ENCODE data around the gene BTF3.
A peak's percentile ranks its signal among the peaks of the same experiment; 100 is the strongest.
"Not testable (repeated sequence)": the region's sequence is repeated elsewhere in the genome, so short reads cannot be mapped to it uniquely, and the experiment has no call there.

Gene BTF3

DNA sequence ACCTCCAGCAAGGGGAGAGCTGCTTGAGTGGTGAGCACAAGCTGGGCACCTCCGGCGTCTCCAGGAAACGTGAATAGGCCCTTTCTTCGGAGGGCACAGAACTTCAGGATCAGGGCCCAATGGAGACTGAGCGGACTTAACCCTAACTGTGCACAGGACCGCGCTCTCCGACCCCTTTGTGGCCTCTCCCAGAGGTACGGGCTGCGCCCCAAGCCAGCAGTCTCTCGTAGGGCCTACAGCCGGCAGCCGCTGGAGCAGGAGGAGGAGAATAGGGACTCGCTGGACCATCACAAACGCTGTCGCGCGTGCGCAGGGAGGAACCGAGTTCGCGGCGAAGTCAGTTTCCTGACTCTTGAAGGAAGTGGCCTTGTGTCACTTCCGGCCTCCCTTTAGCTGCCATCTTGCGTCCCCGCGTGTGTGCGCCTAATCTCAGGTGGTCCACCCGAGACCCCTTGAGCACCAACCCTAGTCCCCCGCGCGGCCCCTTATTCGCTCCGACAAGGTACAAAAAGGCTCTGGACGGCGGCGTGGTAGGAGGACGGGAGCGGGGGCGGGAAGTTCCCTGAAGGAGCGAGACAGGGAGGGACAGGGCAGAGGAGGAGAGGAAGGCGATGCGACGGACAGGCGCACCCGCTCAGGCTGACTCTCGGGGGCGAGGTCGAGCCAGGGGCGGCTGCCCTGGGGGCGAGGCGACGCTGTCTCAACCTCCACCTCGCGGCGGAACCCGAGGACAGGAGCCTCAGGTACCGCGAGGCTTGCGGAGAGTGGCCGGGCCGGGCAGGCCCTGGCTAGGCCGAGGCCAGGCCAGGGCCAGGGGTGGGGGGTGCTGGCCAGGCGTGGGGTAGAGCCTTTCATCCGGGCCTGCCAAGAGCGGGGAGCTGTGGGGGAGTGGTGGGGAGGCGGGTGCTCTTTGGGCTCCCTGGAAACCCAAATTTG lies at the start of gene BTF3:
Gene BTF3, plus strand, starts transcription at position 386 of the 936 bp plus-strand sequence. Its CDS starts 226 bp downstream, at position 612.
- peak within 1 kb of the TSS; percentile 93 for H3K4me3 ChIP-seq (ENCODE audit: low read length)
- H3K27ac ChIP-seq (ENCODE audit: low read depth, low read length) = peak within 1 kb of the TSS; percentile 94
- no peaks in the 10 kb centered on the region for H3K27me3 ChIP-seq (ENCODE audit: control insufficient read depth, insufficient read depth, low read length)
- H3K36me3 ChIP-seq (ENCODE audit: control insufficient read depth, insufficient read depth, low read length) = no peaks in the 10 kb centered on the region
- peaks cover 11% of the 10 kb centered on the region for H3K4me1 ChIP-seq (ENCODE audit: control insufficient read depth, insufficient read depth, low read length)
- H3K9ac ChIP-seq (ENCODE audit: low read length) = peak within 1 kb of the TSS; percentile 99

DNA sequence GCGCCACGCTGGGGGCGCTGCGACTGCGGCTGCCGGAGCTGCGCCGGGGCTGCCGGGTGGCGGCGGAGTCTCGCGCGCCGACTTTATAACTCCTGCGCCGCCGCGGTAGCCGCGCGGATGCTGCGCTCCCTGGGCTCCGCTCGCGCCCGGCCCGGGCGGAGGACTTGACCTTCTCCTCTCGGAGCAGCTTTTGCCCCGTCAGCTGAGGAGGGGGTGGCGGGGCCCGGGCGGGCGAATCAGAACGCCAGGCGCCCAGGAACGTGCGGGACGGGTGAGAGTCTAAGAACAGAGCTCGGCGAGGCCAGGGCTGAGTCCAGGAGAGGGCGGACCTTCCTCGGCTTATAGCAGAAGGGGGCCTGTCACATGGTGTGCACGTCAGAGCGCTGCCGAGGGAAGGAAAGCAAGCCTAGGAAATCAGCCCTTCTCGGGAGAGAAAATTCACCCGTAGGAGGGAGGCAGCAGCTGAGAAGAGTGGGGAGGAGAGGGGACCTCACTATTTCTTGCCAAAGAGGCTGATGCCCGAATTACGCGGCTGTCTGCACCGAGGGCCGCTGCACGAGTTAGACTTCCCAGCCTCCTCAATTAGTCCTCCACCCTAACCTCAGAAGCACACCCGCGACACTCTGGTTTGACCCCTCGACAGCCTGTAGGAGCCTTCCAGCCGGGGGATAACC lies 49.6 kb upstream of the BTF3 start, which contains the start of gene FOXD1:
Gene FOXD1, minus strand, starts transcription at position 315 of the 674 bp plus-strand sequence. CDS start 415 bp downstream, outside the sequence.
- H3K9ac ChIP-seq (ENCODE audit: low read length) = no peak within 1 kb of the TSS
- H3K27ac ChIP-seq (ENCODE audit: low read depth, low read length) = no peak within 1 kb of the TSS
- H3K27me3 ChIP-seq (ENCODE audit: control insufficient read depth, insufficient read depth, low read length) = peaks cover 66% of the 10 kb centered on the region
- peaks cover 3% of the 10 kb centered on the region for H3K4me1 ChIP-seq (ENCODE audit: control insufficient read depth, insufficient read depth, low read length)
- H3K36me3 ChIP-seq (ENCODE audit: control insufficient read depth, insufficient read depth, low read length) = no peaks in the 10 kb centered on the region
- H3K4me3 ChIP-seq (ENCODE audit: low read length) = peak within 1 kb of the TSS; percentile 58

DNA sequence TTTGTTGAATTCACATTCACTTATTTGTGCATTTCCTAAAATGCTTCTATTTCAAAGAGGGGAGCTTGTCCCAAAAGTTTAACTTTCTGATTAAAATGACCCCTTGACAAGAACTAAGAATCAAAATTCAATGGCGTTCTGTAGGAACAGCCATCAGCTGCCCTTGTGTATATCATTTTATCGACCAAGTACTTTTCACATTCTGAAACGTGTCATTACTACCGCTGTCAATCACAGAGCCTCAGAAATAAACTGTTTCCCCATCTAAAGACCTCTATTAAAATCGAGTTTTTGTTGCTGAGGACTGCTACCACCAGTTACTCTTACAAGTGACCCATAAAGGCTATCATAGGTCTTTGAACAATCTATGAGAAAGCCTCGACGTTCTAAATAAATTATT lies 48.1 kb upstream of the BTF3 start:
- peaks cover 51% of the 10 kb centered on the region for H3K27me3 ChIP-seq (ENCODE audit: control insufficient read depth, insufficient read depth, low read length)
- no peaks in the 10 kb centered on the region for H3K36me3 ChIP-seq (ENCODE audit: control insufficient read depth, insufficient read depth, low read length)

DNA sequence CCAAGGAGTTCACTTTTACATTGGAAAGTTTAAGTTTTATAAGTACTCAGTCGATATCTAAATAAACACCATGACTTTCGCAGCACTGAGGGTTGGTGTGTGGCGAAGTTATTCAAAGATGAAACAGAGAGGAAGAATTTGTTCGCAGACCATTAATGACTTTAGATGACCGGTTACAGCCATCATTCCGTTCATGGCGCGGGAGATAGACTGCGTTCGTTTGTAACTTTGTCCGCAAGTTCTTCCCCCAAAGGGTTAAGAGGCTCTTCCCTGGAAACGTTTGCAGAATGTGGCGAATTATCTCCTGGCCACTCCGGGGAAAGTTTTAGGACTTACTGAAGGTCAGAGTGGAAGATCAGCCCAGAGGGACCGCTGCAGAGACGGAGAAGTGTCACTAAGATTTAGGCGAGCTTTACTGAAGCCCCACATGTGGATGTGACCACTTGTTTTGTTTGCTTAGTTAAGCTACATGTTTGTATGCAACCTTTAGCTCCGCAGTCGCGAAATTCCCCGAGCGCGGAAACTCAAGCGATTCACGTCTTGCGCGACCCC lies 47.5 kb upstream of the BTF3 start:
- H3K36me3 ChIP-seq (ENCODE audit: control insufficient read depth, insufficient read depth, low read length) = no peaks in the 10 kb centered on the region
- no peak overlapping the region for H3K27ac ChIP-seq (ENCODE audit: low read depth, low read length)
- H3K9ac ChIP-seq (ENCODE audit: low read length) = no peak overlapping the region
- H3K4me3 ChIP-seq (ENCODE audit: low read length) = no peak overlapping the region
- peaks cover 3% of the 10 kb centered on the region for H3K4me1 ChIP-seq (ENCODE audit: control insufficient read depth, insufficient read depth, low read length)
- peaks cover 51% of the 10 kb centered on the region for H3K27me3 ChIP-seq (ENCODE audit: control insufficient read depth, insufficient read depth, low read length)

More for the DNA sequence above, 48.1 kb upstream of the BTF3 start:
- no peak overlapping the region for H3K4me3 ChIP-seq (ENCODE audit: low read length)
- no peak overlapping the region for H3K9ac ChIP-seq (ENCODE audit: low read length)
- H3K27ac ChIP-seq (ENCODE audit: low read depth, low read length) = no peak overlapping the region
- peaks cover 3% of the 10 kb centered on the region for H3K4me1 ChIP-seq (ENCODE audit: control insufficient read depth, insufficient read depth, low read length)

DNA sequence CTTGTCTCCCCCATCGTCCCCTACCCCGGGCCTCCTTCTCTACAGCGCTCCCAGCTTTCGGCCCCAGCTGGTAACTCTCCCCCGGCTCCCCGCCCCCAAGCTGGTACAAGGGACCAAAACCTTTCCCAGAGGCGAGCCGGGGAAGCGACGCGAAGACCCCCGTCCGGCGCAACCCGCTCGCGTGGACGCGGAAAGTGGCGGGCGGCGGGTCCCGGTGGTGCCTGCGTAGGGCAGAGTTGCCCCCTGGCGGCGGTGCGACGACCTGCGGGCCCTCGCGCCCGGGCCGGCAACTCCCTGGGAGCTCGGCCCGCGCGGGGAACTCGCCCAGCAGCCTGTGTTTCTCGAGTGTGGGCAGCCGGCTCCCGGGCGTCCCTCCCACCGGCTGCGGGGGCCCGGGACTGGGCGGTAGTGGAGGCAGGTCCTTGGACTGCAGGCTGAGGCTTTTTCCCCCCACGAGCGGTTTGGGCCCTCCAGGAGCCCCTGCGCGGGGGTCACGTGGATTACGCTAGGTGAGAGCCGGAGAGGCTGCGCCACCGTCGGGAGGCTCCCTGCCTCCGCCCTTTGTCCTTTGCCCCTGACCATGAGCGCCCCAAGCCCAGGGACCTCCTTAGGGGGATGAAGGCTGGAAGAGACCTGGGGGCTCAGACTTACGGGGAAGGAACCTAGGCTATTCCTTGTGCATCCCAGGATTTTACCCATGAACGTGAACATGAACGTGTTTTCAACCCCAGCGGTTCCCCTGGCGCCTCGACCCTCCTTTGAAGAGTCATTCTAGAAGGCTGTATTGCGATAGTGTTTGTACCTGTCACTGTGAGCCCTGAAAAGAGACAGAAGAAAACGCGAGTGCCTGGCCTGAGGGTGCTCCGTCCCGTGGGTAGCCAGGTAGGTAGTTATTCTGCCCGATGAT lies 46.8 kb upstream of the BTF3 start:
- H3K27ac ChIP-seq (ENCODE audit: low read depth, low read length) = no peak overlapping the region
- H3K4me1 ChIP-seq (ENCODE audit: control insufficient read depth, insufficient read depth, low read length) = peaks cover 3% of the 10 kb centered on the region
- H3K9ac ChIP-seq (ENCODE audit: low read length) = no peak overlapping the region
- peaks cover 48% of the 10 kb centered on the region for H3K27me3 ChIP-seq (ENCODE audit: control insufficient read depth, insufficient read depth, low read length)
- H3K36me3 ChIP-seq (ENCODE audit: control insufficient read depth, insufficient read depth, low read length) = no peaks in the 10 kb centered on the region
- no peak overlapping the region for H3K4me3 ChIP-seq (ENCODE audit: low read length)

DNA sequence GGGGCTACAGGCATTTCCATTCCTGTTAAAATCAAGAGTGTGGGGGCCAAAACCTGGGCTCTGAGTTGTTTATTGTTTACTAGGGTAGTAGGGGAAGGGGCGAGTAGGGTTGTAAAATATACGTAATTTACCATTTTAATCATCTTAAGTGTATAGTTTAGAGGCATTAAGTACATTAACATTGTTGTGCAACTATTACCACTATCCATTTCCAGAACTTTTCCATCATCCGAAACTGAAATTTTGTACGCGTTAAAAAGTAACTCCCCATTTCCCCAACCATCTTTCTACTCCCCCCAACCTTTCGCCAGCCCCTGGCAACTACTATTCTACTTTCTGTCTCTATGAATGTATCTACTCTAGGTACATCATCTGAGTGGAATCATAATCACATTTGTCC lies 46.0 kb upstream of the BTF3 start:
- H3K27me3 ChIP-seq (ENCODE audit: control insufficient read depth, insufficient read depth, low read length) = peaks cover 43% of the 10 kb centered on the region
- H3K4me1 ChIP-seq (ENCODE audit: control insufficient read depth, insufficient read depth, low read length) = peaks cover 3% of the 10 kb centered on the region
- no peak overlapping the region for H3K4me3 ChIP-seq (ENCODE audit: low read length)
- no peaks in the 10 kb centered on the region for H3K36me3 ChIP-seq (ENCODE audit: control insufficient read depth, insufficient read depth, low read length)
- no peak overlapping the region for H3K27ac ChIP-seq (ENCODE audit: low read depth, low read length)
- H3K9ac ChIP-seq (ENCODE audit: low read length) = no peak overlapping the region

DNA sequence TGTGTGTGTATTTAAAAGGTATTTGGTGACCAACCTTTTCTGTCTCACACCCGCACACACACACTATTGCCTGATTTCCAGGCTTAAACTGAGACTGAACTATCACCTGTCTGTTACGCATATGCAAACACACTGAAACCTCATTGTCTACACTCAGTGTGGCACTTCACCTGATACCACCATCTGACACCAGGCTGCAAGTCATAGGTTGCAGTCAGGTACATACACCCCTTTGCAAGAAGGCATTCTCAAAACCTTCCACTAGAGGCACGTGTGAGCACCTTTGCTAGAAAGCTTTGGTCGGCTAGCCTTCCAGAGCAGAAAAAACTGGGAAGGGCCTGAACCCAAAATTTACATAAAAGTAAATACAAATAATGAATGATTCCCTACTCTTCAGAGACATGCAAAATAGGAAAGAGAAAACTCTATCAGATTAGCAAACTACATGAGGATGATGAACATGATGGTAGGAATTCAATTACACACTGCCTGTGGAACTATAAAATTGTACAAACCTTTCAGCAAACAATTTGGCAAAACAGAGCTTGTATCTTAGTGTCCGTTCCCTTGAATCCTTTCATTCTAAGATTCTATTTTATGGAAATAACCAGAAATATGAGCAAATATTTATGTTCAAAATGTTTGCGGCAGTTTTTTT lies 43.7 kb upstream of the BTF3 start:
- no peak overlapping the region for H3K9ac ChIP-seq (ENCODE audit: low read length)
- H3K27me3 ChIP-seq (ENCODE audit: control insufficient read depth, insufficient read depth, low read length) = peaks cover 35% of the 10 kb centered on the region
- H3K4me3 ChIP-seq (ENCODE audit: low read length) = no peak overlapping the region
- no peaks in the 10 kb centered on the region for H3K4me1 ChIP-seq (ENCODE audit: control insufficient read depth, insufficient read depth, low read length)
- H3K27ac ChIP-seq (ENCODE audit: low read depth, low read length) = no peak overlapping the region
- H3K36me3 ChIP-seq (ENCODE audit: control insufficient read depth, insufficient read depth, low read length) = no peaks in the 10 kb centered on the region

DNA sequence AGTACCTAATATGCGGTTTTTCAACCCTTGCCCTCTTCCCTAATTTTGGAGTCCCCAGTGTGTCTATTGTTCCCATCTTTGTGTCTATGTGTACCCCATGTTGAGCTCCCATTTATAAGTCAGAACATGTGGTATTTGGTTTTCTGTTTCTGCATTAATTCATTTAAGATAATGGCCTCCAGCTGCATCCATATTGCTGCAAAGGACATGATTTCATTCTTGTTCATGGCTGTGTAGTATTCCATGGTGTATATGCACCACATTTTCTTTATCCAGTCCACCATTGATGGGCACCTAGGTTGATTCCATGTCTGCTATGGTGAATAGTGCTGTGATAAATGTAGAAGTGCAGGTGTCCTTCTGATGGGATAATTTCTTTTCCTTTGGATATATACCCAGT lies 41.8 kb upstream of the BTF3 start:
- not testable (repeated sequence) for H3K4me1 ChIP-seq (ENCODE audit: control insufficient read depth, insufficient read depth, low read length); H3K4me3 ChIP-seq (ENCODE audit: low read length); H3K27ac ChIP-seq (ENCODE audit: low read depth, low read length); H3K36me3 ChIP-seq (ENCODE audit: control insufficient read depth, insufficient read depth, low read length); H3K9ac ChIP-seq (ENCODE audit: low read length)
- H3K27me3 ChIP-seq (ENCODE audit: control insufficient read depth, insufficient read depth, low read length) = peaks cover 22% of the 10 kb centered on the region

DNA sequence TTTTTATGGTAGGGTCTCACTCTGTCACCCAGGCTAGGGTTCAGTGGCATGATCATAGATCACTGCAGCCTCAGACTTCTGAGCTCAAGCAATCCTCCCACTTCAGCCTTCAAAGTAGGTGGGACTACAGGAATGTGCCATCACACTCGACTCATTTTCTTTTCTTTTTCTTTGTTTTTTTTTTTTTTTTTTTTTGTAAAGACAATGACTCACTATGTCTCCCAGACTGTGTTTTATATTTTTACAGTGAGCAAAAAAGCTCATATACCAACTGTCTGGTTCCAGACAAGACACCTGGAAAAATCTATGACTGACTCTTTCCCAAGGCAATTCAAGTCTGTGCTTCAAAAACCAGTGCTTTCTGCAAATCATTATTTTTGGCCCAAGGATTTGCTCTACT lies 38.9 kb upstream of the BTF3 start:
- H3K4me3 ChIP-seq (ENCODE audit: low read length) = no peak overlapping the region
- H3K36me3 ChIP-seq (ENCODE audit: control insufficient read depth, insufficient read depth, low read length) = no peaks in the 10 kb centered on the region
- no peaks in the 10 kb centered on the region for H3K4me1 ChIP-seq (ENCODE audit: control insufficient read depth, insufficient read depth, low read length)
- H3K27ac ChIP-seq (ENCODE audit: low read depth, low read length) = no peak overlapping the region
- peaks cover 3% of the 10 kb centered on the region for H3K27me3 ChIP-seq (ENCODE audit: control insufficient read depth, insufficient read depth, low read length)
- H3K9ac ChIP-seq (ENCODE audit: low read length) = no peak overlapping the region

DNA sequence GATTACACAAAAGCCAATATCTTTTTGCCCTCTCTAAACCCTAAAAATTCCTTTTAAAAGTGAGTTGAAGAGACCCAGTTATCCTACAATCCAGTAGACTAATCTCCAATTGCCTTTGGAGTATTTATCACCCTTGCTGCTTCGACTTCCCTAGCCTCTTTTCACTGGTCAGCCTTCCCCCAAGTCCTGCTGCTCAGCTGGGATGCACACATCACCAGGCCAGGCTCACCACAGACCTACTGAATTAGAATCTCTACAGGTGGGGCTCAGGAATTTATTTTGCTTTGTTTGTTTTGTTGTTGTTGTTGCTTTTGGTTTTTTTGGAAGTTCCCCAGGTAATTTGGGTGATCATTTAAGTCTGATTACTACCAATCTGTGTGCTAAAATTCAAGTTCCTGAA lies 38.1 kb upstream of the BTF3 start:
- Histone ChIP-seq H3K27ac (ENCODE audit: low read depth, low read length) (no peak overlapping the region), H3K9ac (ENCODE audit: low read length) (no peak overlapping the region), H3K4me1 (ENCODE audit: control insufficient read depth, insufficient read depth, low read length) (no peaks in the 10 kb centered on the region), H3K36me3 (ENCODE audit: control insufficient read depth, insufficient read depth, low read length) (no peaks in the 10 kb centered on the region), H3K27me3 (ENCODE audit: control insufficient read depth, insufficient read depth, low read length) (peaks cover 3% of the 10 kb centered on the region), H3K4me3 (ENCODE audit: low read length) (no peak overlapping the region)

DNA sequence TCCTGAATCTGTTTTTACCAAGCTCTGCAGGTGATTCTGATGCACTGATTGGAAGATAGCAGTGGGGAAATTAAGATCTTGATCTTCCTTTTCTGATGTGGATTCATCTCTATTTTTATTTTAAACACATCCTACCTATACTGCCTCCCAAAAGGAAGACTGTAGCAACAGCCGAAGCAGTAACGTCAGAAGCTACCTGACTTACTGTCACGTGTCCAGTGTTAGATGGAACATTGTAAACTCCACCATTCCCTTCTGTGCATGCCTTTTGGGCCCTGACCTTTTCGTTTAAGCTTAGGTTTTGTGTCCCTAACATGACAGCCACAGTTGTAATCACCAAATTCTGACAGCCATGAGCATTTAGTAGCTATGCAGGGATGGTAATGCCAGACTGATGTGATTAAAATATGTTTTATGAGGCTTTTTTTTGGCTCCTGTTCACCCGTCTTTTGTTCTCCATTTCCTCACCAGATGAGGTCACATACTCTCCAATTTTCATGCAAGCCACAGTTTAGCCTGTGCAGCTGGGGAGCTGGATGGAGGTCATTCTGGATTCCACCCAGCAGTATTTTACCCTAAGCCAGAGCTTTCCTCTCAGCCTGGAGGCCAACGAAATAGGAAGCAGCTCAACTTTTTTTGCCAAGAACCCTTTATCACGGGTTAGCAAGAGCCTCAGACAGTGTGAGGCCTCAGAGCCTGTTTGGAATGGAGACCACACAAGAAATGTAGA lies 34.1 kb upstream of the BTF3 start:
- Histone ChIP-seq H3K4me3 (ENCODE audit: low read length) (no peak overlapping the region), H3K27me3 (ENCODE audit: control insufficient read depth, insufficient read depth, low read length) (no peaks in the 10 kb centered on the region), H3K27ac (ENCODE audit: low read depth, low read length) (no peak overlapping the region), H3K9ac (ENCODE audit: low read length) (no peak overlapping the region), H3K36me3 (ENCODE audit: control insufficient read depth, insufficient read depth, low read length) (no peaks in the 10 kb centered on the region), H3K4me1 (ENCODE audit: control insufficient read depth, insufficient read depth, low read length) (no peaks in the 10 kb centered on the region)

Data from rectal smooth muscle tissue (tissue), 1 donor.